Left ventricle myocardium inferior (tissue), 1 donor: Measurements from ENCODE around the gene NCKAP5. TPM values are rescaled to one million over a fixed set of nuclear protein-coding genes. Genes with fewer than 3 reads are reported as not detected.

ENCODE experiments used
- DNase-seq: peaks from one replicate; pipeline ENCODE4 v3.0.0-alpha.2; 2020
- H3K27ac ChIP-seq: fragments of 200-600 bp; replicated peaks from 2 replicates; pipeline ENCODE4 v1.8.0; 2021
- H3K27me3 ChIP-seq: fragments of 200-600 bp; 2 replicates; pipeline ENCODE4 v1.8.0; 2021; ENCODE audit warnings: low read depth
- H3K36me3 ChIP-seq: fragments of 200-600 bp; 2 replicates; pipeline ENCODE4 v1.8.0; 2021
- H3K4me1 ChIP-seq: fragments of 200-600 bp; 2 replicates; pipeline ENCODE4 v1.8.0; 2021
- H3K4me3 ChIP-seq: fragments of 200-600 bp; 2 replicates; pipeline ENCODE4 v1.8.0; 2021; ENCODE audit warnings: mild to moderate bottlenecking, moderate library complexity
- H3K9me3 ChIP-seq: fragments of 200-600 bp; replicated peaks from 2 replicates; pipeline ENCODE4 v1.8.0; 2021
- intact Hi-C: fragments of 100-400 bp; cut with micrococcal nuclease; formaldehyde crosslinking; loops from one replicate; pipeline ENCODE4 v1.11.0; 2022
- total RNA-seq: library from RNA; stranded (reverse); fragmentation: NEBNext Ultra II Directional; extraction: Animal tissue kit (Norgen Biotek cat#: 25700); gene quantifications from one replicate; pipeline ENCODE4 v1.2.1, GENCODE V29; 2021
- TF ChIP-seq, protein P1 (sequence below): fragments of 200-600 bp; IDR thresholded peaks from 2 replicates; pipeline ENCODE4 v1.8.0; 2021; ENCODE audit warnings: antibody characterized with exemption, mild to moderate bottlenecking, borderline replicate concordance
- donor health status: DM: no; HTN: yes; CAD: no; lungs with severe emphysema.

The NCKAP5 gene
- total RNA-seq, 1 donor from 2014 or later: 6.0 TPM

- Histone ChIP-seq H3K4me1 (peaks cover 9% of the 10 kb centered on the region), H3K27ac (no peak overlapping the region), H3K9me3 (no peaks in the 10 kb centered on the region), H3K36me3 (peaks cover 2% of the 10 kb centered on the region), H3K27me3 (no peaks in the 10 kb centered on the region), H3K4me3 (no peak overlapping the region)
- intact Hi-C loops: no loop called here
- TF ChIP-seq, protein P1, sequence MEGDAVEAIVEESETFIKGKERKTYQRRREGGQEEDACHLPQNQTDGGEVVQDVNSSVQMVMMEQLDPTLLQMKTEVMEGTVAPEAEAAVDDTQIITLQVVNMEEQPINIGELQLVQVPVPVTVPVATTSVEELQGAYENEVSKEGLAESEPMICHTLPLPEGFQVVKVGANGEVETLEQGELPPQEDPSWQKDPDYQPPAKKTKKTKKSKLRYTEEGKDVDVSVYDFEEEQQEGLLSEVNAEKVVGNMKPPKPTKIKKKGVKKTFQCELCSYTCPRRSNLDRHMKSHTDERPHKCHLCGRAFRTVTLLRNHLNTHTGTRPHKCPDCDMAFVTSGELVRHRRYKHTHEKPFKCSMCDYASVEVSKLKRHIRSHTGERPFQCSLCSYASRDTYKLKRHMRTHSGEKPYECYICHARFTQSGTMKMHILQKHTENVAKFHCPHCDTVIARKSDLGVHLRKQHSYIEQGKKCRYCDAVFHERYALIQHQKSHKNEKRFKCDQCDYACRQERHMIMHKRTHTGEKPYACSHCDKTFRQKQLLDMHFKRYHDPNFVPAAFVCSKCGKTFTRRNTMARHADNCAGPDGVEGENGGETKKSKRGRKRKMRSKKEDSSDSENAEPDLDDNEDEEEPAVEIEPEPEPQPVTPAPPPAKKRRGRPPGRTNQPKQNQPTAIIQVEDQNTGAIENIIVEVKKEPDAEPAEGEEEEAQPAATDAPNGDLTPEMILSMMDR: no peak
- no peak for DNase-seq
Observed at GRCh38 chr2:133553838-133554408, 14.3 kb downstream of the NCKAP5 start.

- TF ChIP-seq, protein P1: no peak
- no peak for DNase-seq
- H3K36me3 ChIP-seq: peaks cover 2% of the 10 kb centered on the region
- peaks cover 9% of the 10 kb centered on the region for H3K4me1 ChIP-seq
- no peaks in the 10 kb centered on the region for H3K9me3 ChIP-seq
- H3K27ac ChIP-seq: no peak overlapping the region
- no peak overlapping the region for H3K4me3 ChIP-seq
- H3K27me3 ChIP-seq: no peaks in the 10 kb centered on the region
- intact Hi-C loops: no loop called here
Observed at GRCh38 chr2:133553251-133553650, 15.0 kb downstream of the NCKAP5 start.

- Histone ChIP-seq H3K9me3 (no peaks in the 10 kb centered on the region), H3K4me1 (peaks cover 8% of the 10 kb centered on the region), H3K27ac (no peak overlapping the region), H3K36me3 (peaks cover 2% of the 10 kb centered on the region), H3K27me3 (no peaks in the 10 kb centered on the region), H3K4me3 (no peak overlapping the region)
- no peak for DNase-seq
- TF ChIP-seq, protein P1: no peak
- intact Hi-C loops: no loop called here
Observed at GRCh38 chr2:133552821-133553220, 15.4 kb downstream of the NCKAP5 start.

DNA sequence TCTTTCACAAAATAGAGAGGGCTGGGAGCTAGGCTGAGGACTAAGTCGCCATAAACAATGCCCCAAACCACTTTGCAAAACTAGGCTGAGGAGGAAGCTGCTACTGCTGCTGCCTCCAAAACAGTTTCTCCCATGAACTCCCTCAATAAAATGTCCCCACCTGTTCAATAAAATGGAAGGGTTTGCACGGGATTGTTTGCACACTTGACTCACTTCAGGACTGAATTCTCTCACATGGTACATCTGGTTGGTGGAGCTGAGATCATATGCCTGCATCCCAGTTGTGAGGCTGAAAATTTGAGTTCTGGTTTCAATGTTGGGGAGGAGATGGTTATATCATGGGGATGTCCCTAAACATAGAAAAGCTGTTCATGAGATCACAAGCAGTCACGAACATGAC, 26.5 kb downstream of the NCKAP5 start:
- Histone ChIP-seq H3K4me3 (no peak overlapping the region), H3K4me1 (no peaks in the 10 kb centered on the region), H3K9me3 (no peaks in the 10 kb centered on the region), H3K27ac (no peak overlapping the region), H3K27me3 (no peaks in the 10 kb centered on the region), H3K36me3 (no peaks in the 10 kb centered on the region)
- no peak for DNase-seq
- intact Hi-C loops: no loop called here
- TF ChIP-seq, protein P1: no peak

- Histone ChIP-seq H3K27ac (no peak overlapping the region), H3K27me3 (no peaks in the 10 kb centered on the region), H3K4me3 (no peak overlapping the region), H3K4me1 (no peaks in the 10 kb centered on the region), H3K9me3 (no peaks in the 10 kb centered on the region), H3K36me3 (no peaks in the 10 kb centered on the region)
- DNase-seq: no peak
- TF ChIP-seq, protein P1: no peak
- intact Hi-C loops: no loop called here
Observed at GRCh38 chr2:133541376-133541775, 26.9 kb downstream of the NCKAP5 start.
